OCI-LY3 (cell line): Measurements from ENCODE around the gene HSPB9.

Source experiments
- H2AFZ ChIP-seq: fragments of 200-600, 300-600 bp; shearing (Covaris generic); 2 replicates; pipeline ENCODE4 v1.6.0; 2014; ENCODE audit warnings: antibody characterized with exemption, low read depth, low read length
- H3K27ac ChIP-seq: fragments of 200-600, 300-600 bp; sonication (generic); 2 replicates; pipeline ENCODE4 v1.5.1; 2014; ENCODE audit warnings: mild to moderate bottlenecking, low read length, moderate library complexity, mixed read lengths
- H3K27me3 ChIP-seq: fragments of 200-600, 300-600 bp; sonication (generic); 2 replicates; pipeline ENCODE4 v1.6.1; 2014; ENCODE audit warnings: low read depth, low read length, mixed read lengths
- H3K36me3 ChIP-seq: fragments of 200-600, 300-600 bp; sonication (generic); replicated peaks from 2 replicates; pipeline ENCODE3; 2014; ENCODE audit warnings: low read depth, low read length, mixed read lengths
- H3K4me1 ChIP-seq: fragments of 300-600, 200-600 bp; sonication (generic); 2 replicates; pipeline ENCODE4 v1.6.1; 2014; ENCODE audit warnings: low read length, mixed read lengths
- H3K4me2 ChIP-seq: fragments of 200-600, 300-600 bp; sonication (generic); 2 replicates; pipeline ENCODE4 v1.6.1; 2014; ENCODE audit warnings: low read length, mixed read lengths
- H3K4me3 ChIP-seq: fragments of 300-600, 200-600 bp; sonication (generic); 2 replicates; pipeline ENCODE4 v1.5.1; 2014; ENCODE audit warnings: antibody characterized with exemption, mild to moderate bottlenecking, low read length, moderate library complexity
- H3K79me2 ChIP-seq: fragments of 300-600, 200-600 bp; shearing (Covaris generic); 2 replicates; pipeline ENCODE4 v1.6.1; 2014; ENCODE audit warnings: mild to moderate bottlenecking, low read length, mixed read lengths
- H3K9ac ChIP-seq: fragments of 300-600, 200-600 bp; shearing (Covaris generic); 2 replicates; pipeline ENCODE4 v1.6.0; 2014; ENCODE audit warnings: mild to moderate bottlenecking, low read length, moderate library complexity
- H3K9me3 ChIP-seq: fragments of 200-600, 300-600 bp; shearing (Covaris generic); 2 replicates; pipeline ENCODE4 v1.6.1; 2014; ENCODE audit warnings: low read length, mixed read lengths; ENCODE audit not compliant: insufficient read depth
- H4K20me1 ChIP-seq: fragments of 200-600, 300-600 bp; sonication (generic); 2 replicates; pipeline ENCODE4 v1.6.1; 2016; ENCODE audit warnings: low read length, mixed read lengths; ENCODE audit not compliant: insufficient read depth
- CTCF ChIP-seq: fragments of 200-600, 300-600 bp; sonication (generic); IDR thresholded peaks from 2 replicates; pipeline ENCODE4 v1.5.1; 2014; ENCODE audit warnings: antibody characterized with exemption, low read length, low read depth
- EZH2phosphoT487 ChIP-seq: fragments of 200-600 bp; shearing (Covaris generic); IDR thresholded peaks from 2 replicates; pipeline ENCODE4 v1.6.1; 2018; ENCODE audit warnings: antibody characterized with exemption, mixed run types, low read depth

Gene HSPB9

GRCh38 chr17:42167807-42168206, 45.2 kb downstream of the HSPB9 start:
- Histone ChIP-seq H3K9ac (no peak overlapping the region), H3K27ac (no peak overlapping the region), H3K4me1 (peaks cover 19% of the 10 kb centered on the region), H3K9me3 (no peaks in the 10 kb centered on the region), H4K20me1 (no peaks in the 10 kb centered on the region), H3K4me3 (no peak overlapping the region), H3K79me2 (no peaks in the 10 kb centered on the region), H3K36me3 (no peaks in the 10 kb centered on the region), H3K27me3 (no peaks in the 10 kb centered on the region), H3K4me2 (peak overlapping the region; percentile 32), H2AFZ (no peak overlapping the region)
- no peak for TF ChIP-seq EZH2phosphoT487
- no peak for TF ChIP-seq CTCF

- Histone ChIP-seq H3K36me3 (no peaks in the 10 kb centered on the region), H3K4me1 (peaks cover 14% of the 10 kb centered on the region), H3K9me3 (no peaks in the 10 kb centered on the region), H3K9ac (no peak overlapping the region), H2AFZ (no peak overlapping the region), H3K4me2 (no peak overlapping the region), H3K79me2 (no peaks in the 10 kb centered on the region), H4K20me1 (no peaks in the 10 kb centered on the region), H3K27me3 (no peaks in the 10 kb centered on the region; the same call in 1 of the 2 replicates), H3K27ac (no peak overlapping the region), H3K4me3 (no peak overlapping the region)
- TF ChIP-seq CTCF, result no peak
- TF ChIP-seq EZH2phosphoT487, result no peak
Measured at GRCh38 chr17:42169351-42169750, 46.7 kb downstream of the HSPB9 start.

- TF ChIP-seq CTCF (no peak), EZH2phosphoT487 (no peak)
- Histone ChIP-seq H3K36me3 (no peaks in the 10 kb centered on the region), H3K27ac (no peak overlapping the region)
Measured at GRCh38 chr17:42171831-42172230, 49.2 kb downstream of the HSPB9 start.

More at GRCh38 chr17:42171831-42172230, 49.2 kb downstream of the HSPB9 start:
- Histone ChIP-seq H3K9me3 (no peaks in the 10 kb centered on the region), H3K9ac (no peak overlapping the region), H3K27me3 (no peaks in the 10 kb centered on the region; the same call in 1 of the 2 replicates), H3K79me2 (no peaks in the 10 kb centered on the region), H4K20me1 (no peaks in the 10 kb centered on the region), H2AFZ (no peak overlapping the region), H3K4me2 (no peak overlapping the region), H3K4me1 (peaks cover 12% of the 10 kb centered on the region), H3K4me3 (no peak overlapping the region)
